Gastroesophageal sphincter (tissue), 3 donors: ENCODE results near the gene MAML3.
"Not testable (repeated sequence)": the region's sequence is repeated elsewhere in the genome, so short reads cannot be mapped to it uniquely, and the experiment has no call there.

Experiments used
- CTCF ChIP-seq, 4 experiments: fragments of 200-600 bp in 2 of 4; fragments of 450-650 bp in 2 of 4; sonication (generic) in 1 of 4; IDR thresholded peaks; one replicate each; pipeline ENCODE4 v1.5.1; 2017 to 2019; ENCODE audit warnings: antibody characterized with exemption in 4 of 4, mild to moderate bottlenecking in 2 of 4, moderate library complexity in 2 of 4
- POLR2AphosphoS5 ChIP-seq: sonication (generic); formaldehyde crosslinking; IDR thresholded peaks from one replicate; pipeline ENCODE4 v1.6.1; 2017; ENCODE audit warnings: antibody characterized with exemption

GRCh38 chr4:139944916-139945315 is 209.1 kb downstream of the MAML3 start:
- TF ChIP-seq CTCF (IDR thresholded peaks at IDR 0.05); POLR2AphosphoS5: not testable (repeated sequence)
